Neural cell (in vitro differentiated cells): ENCODE results near the gene SDCCAG8. TPM values are rescaled to one million over a fixed set of nuclear protein-coding genes. Genes with fewer than 3 reads are reported as not detected.

Experiments used
- H2AFZ ChIP-seq: fragments of 200-600, 300-800 bp; sonication (generic), shearing (Covaris generic); 2 replicates; pipeline ENCODE4 v1.6.0; 2014; ENCODE audit warnings: low read depth, mild to moderate bottlenecking, antibody characterized with exemption, low read length, moderate library complexity
- H3F3A ChIP-seq: fragments of 200-600 bp; shearing (Covaris generic); 2 replicates; pipeline ENCODE4 v1.6.1; 2016; ENCODE audit warnings: mild to moderate bottlenecking, moderate library complexity, mixed read lengths, antibody characterized with exemption, low read length; ENCODE audit not compliant: insufficient read depth, poor library complexity, severe bottlenecking
- H3K27ac ChIP-seq: fragments of 200-600, 300-800 bp; sonication (generic), shearing (Covaris generic); 2 replicates; pipeline ENCODE4 v1.5.1; 2014; ENCODE audit warnings: mild to moderate bottlenecking, low read length, moderate library complexity
- H3K27me3 ChIP-seq: fragments of 300-800, 200-600 bp; sonication (generic), shearing (Covaris generic); 2 replicates; pipeline ENCODE4 v1.6.0; 2014; ENCODE audit warnings: mild to moderate bottlenecking, low read depth, low read length, moderate library complexity; ENCODE audit not compliant: insufficient read depth
- H3K36me3 ChIP-seq: fragments of 300-800, 200-600 bp; sonication (generic), shearing (Covaris generic); 2 replicates; pipeline ENCODE4 v1.5.1; 2014; ENCODE audit warnings: mild to moderate bottlenecking, antibody characterized with exemption, low read length, moderate library complexity; ENCODE audit not compliant: insufficient read depth
- H3K4me2 ChIP-seq: fragments of 300-800, 200-600 bp; sonication (generic), shearing (Covaris generic); 2 replicates; pipeline ENCODE4 v1.6.0; 2014; ENCODE audit warnings: mild to moderate bottlenecking, low read length
- H3K4me3 ChIP-seq: fragments of 300-800, 200-600 bp; sonication (generic), shearing (Covaris generic); 2 replicates; pipeline ENCODE4 v1.5.1; 2014; ENCODE audit warnings: mild to moderate bottlenecking, low read length, moderate library complexity
- H3K79me2 ChIP-seq: fragments of 200-600 bp; shearing (Covaris generic); replicated peaks from 2 replicates; pipeline ENCODE4 v1.6.0; 2014; ENCODE audit warnings: mild to moderate bottlenecking, low read length, moderate library complexity; ENCODE audit not compliant: insufficient read depth
- H3K9ac ChIP-seq: fragments of 300-800, 200-600 bp; sonication (generic), shearing (Covaris generic); 2 replicates; pipeline ENCODE4 v1.6.1; 2016; ENCODE audit warnings: mild to moderate bottlenecking, low read length, mixed read lengths
- H3K9me2 ChIP-seq: fragments of 200-600 bp; shearing (Covaris generic); 2 replicates; pipeline ENCODE4 v1.6.1; 2016; ENCODE audit warnings: mild to moderate bottlenecking, low read length, mixed read lengths; ENCODE audit not compliant: insufficient read depth
- H3K9me3 ChIP-seq: fragments of 200-600, 300-800 bp; sonication (generic), shearing (Covaris generic); 2 replicates; pipeline ENCODE4 v1.6.1; 2016; ENCODE audit warnings: mild to moderate bottlenecking, mixed run types, low read length, moderate library complexity, mixed read lengths
- H4K20me1 ChIP-seq: fragments of 200-600 bp; shearing (Covaris generic); 2 replicates; pipeline ENCODE4 v1.6.1; 2016; ENCODE audit warnings: mild to moderate bottlenecking, mixed run types; ENCODE audit not compliant: insufficient read depth
- EP300 ChIP-seq: fragments of 450-650 bp; conservative IDR thresholded peaks from 2 replicates; pipeline ENCODE4 v1.6.1; 2014; ENCODE audit warnings: antibody characterized with exemption, mild to moderate bottlenecking, moderate library complexity; ENCODE audit not compliant: poor library complexity, severe bottlenecking
- EZH2 ChIP-seq: fragments of 200-600, 300-800 bp; shearing (Covaris generic), sonication (generic); IDR thresholded peaks from 2 replicates; pipeline ENCODE4 v1.6.1; 2014; ENCODE audit warnings: antibody characterized with exemption, low read length, borderline replicate concordance, mild to moderate bottlenecking; ENCODE audit not compliant: insufficient read depth, poor library complexity, severe bottlenecking
- MXI1 ChIP-seq: fragments of 450-650 bp; conservative IDR thresholded peaks from 2 replicates; pipeline ENCODE4 v1.6.1; 2014; ENCODE audit warnings: antibody characterized with exemption, mild to moderate bottlenecking; ENCODE audit not compliant: poor library complexity, severe bottlenecking
- POLR2AphosphoS5 ChIP-seq: IDR thresholded peaks from 2 replicates; pipeline ENCODE4 v1.6.1; 2012
- RAD21 ChIP-seq: fragments of 450-650 bp; conservative IDR thresholded peaks from 2 replicates; pipeline ENCODE4 v1.6.1; 2014; ENCODE audit warnings: antibody characterized with exemption, mild to moderate bottlenecking, moderate library complexity
- SMC3 ChIP-seq: fragments of 450-650 bp; conservative IDR thresholded peaks from 2 replicates; pipeline ENCODE4 v1.6.1; 2014; ENCODE audit warnings: antibody characterized with exemption, mild to moderate bottlenecking, moderate library complexity; ENCODE audit not compliant: poor library complexity
- TAF1 ChIP-seq: IDR thresholded peaks from 2 replicates; pipeline ENCODE4 v1.6.1; 2012; ENCODE audit warnings: low read depth
- polyA plus RNA-seq: library from polyadenylated mRNA; depleted of rRNA; stranded (reverse); fragments of >200 nt; gene quantifications from 2 replicates; pipeline ENCODE4 v1.2.3, GENCODE V29; 2014
- TF ChIP-seq, protein P1 (sequence below): IDR thresholded peaks from 2 replicates; pipeline ENCODE4 v1.6.1; 2012; ENCODE audit warnings: borderline replicate concordance
- TF ChIP-seq, protein P2 (sequence below): fragments of 450-650 bp; IDR thresholded peaks from 2 replicates; pipeline ENCODE4 v1.5.1; 2014; ENCODE audit warnings: antibody characterized with exemption, mild to moderate bottlenecking, moderate library complexity; ENCODE audit not compliant: poor library complexity, severe bottlenecking

SDCCAG8 gene
- polyA plus RNA-seq, 1 donor from 2014 or later: 32.2 TPM

DNA sequence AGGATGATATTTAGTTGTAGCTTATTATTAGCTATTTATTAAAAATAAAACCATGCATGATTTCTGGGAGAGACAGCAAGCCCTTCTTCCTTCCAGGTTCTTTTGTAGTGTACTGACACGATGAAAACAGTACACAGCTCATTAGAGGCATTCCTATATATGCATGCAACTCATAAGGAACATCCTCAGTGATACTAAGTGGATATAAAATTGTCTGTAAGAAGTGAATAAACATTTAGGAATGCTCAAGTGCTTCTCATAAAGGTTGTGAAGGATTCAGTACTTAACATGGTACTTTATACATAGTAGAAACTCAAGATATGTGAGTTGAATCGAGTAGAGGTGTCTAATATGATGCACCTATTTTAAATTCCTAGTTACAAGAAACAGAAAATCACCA is 287.7 kb downstream of the SDCCAG8 start:
- Histone ChIP-seq H2AFZ (no peak overlapping the region), H3K27ac (no peak overlapping the region), H3K4me3 (no peak overlapping the region), H3K9me2 (no peaks in the 10 kb centered on the region), H3K36me3 (peaks cover 6% of the 10 kb centered on the region), H3K9me3 (no peaks in the 10 kb centered on the region), H4K20me1 (no peaks in the 10 kb centered on the region), H3K79me2 (no peaks in the 10 kb centered on the region), H3K4me2 (no peak overlapping the region), H3K9ac (no peak overlapping the region), H3F3A (no peaks in the 10 kb centered on the region), H3K27me3 (no peaks in the 10 kb centered on the region)
- TF ChIP-seq EP300: no peak
- TF ChIP-seq RAD21: no peak

DNA sequence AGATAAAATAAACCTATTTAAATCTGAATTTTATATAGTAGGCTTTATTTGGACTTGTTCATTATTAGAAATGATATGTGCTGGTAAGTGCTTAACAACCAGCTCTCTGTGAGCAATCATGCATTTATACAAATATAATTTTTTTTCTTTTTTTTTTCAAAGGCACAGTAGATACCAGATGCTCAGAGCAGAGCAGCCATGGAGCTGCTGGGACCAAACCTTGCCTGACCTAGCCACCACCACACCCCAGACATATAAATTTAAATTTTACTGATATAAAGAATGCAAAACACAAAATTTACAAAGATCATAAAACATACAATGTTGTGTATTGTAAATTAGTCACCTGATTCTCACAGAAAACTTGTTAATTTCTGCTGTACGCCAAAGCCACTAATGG is 290.6 kb downstream of the SDCCAG8 start:
- no peak overlapping the region for H3K9ac ChIP-seq
- H3K9me3 ChIP-seq: no peaks in the 10 kb centered on the region
- H4K20me1 ChIP-seq: no peaks in the 10 kb centered on the region
- no peaks in the 10 kb centered on the region for H3K27me3 ChIP-seq
- TF ChIP-seq MXI1: no peak
- TF ChIP-seq EP300: no peak
- no peak for TF ChIP-seq EZH2
- no peak for TF ChIP-seq SMC3
- TF ChIP-seq, protein P1, sequence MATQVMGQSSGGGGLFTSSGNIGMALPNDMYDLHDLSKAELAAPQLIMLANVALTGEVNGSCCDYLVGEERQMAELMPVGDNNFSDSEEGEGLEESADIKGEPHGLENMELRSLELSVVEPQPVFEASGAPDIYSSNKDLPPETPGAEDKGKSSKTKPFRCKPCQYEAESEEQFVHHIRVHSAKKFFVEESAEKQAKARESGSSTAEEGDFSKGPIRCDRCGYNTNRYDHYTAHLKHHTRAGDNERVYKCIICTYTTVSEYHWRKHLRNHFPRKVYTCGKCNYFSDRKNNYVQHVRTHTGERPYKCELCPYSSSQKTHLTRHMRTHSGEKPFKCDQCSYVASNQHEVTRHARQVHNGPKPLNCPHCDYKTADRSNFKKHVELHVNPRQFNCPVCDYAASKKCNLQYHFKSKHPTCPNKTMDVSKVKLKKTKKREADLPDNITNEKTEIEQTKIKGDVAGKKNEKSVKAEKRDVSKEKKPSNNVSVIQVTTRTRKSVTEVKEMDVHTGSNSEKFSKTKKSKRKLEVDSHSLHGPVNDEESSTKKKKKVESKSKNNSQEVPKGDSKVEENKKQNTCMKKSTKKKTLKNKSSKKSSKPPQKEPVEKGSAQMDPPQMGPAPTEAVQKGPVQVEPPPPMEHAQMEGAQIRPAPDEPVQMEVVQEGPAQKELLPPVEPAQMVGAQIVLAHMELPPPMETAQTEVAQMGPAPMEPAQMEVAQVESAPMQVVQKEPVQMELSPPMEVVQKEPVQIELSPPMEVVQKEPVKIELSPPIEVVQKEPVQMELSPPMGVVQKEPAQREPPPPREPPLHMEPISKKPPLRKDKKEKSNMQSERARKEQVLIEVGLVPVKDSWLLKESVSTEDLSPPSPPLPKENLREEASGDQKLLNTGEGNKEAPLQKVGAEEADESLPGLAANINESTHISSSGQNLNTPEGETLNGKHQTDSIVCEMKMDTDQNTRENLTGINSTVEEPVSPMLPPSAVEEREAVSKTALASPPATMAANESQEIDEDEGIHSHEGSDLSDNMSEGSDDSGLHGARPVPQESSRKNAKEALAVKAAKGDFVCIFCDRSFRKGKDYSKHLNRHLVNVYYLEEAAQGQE: no peak
- no peak for TF ChIP-seq RAD21
- TF ChIP-seq, protein P2, sequence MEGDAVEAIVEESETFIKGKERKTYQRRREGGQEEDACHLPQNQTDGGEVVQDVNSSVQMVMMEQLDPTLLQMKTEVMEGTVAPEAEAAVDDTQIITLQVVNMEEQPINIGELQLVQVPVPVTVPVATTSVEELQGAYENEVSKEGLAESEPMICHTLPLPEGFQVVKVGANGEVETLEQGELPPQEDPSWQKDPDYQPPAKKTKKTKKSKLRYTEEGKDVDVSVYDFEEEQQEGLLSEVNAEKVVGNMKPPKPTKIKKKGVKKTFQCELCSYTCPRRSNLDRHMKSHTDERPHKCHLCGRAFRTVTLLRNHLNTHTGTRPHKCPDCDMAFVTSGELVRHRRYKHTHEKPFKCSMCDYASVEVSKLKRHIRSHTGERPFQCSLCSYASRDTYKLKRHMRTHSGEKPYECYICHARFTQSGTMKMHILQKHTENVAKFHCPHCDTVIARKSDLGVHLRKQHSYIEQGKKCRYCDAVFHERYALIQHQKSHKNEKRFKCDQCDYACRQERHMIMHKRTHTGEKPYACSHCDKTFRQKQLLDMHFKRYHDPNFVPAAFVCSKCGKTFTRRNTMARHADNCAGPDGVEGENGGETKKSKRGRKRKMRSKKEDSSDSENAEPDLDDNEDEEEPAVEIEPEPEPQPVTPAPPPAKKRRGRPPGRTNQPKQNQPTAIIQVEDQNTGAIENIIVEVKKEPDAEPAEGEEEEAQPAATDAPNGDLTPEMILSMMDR: no peak
- no peak for TF ChIP-seq POLR2AphosphoS5
- TF ChIP-seq TAF1: no peak
- no peaks in the 10 kb centered on the region for H3F3A ChIP-seq
- no peak overlapping the region for H3K4me2 ChIP-seq
- H3K4me3 ChIP-seq: no peak overlapping the region
- no peak overlapping the region for H2AFZ ChIP-seq
- H3K36me3 ChIP-seq: peaks cover 6% of the 10 kb centered on the region
- H3K27ac ChIP-seq: no peak overlapping the region
- H3K9me2 ChIP-seq: no peaks in the 10 kb centered on the region
- no peaks in the 10 kb centered on the region for H3K79me2 ChIP-seq

DNA sequence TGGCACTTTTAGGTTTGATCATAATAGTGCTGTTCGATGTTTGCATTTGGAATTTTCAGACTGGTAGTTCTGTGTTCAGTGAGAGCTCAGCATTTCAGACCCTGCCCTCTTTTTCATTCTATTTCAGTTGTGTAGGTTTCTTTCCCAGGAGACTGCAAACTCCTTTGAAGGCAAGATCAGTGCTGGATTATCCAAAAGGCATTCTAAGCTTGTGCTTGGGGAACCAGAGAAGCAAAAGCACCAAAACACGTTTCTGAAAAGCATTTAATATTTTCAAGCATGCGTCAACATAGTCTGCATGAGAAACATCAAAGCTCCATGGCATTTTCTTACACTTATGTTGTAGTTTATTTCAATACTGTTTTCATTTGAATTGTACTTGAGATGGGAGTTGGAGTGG is 292.1 kb downstream of the SDCCAG8 start:
- Histone ChIP-seq H3K4me3 (no peak overlapping the region), H3K9me2 (no peaks in the 10 kb centered on the region), H3F3A (no peaks in the 10 kb centered on the region), H3K36me3 (peaks cover 6% of the 10 kb centered on the region), H3K27ac (no peak overlapping the region), H3K27me3 (no peaks in the 10 kb centered on the region), H3K9me3 (no peaks in the 10 kb centered on the region), H2AFZ (no peak overlapping the region), H3K79me2 (no peaks in the 10 kb centered on the region), H3K9ac (no peak overlapping the region), H4K20me1 (no peaks in the 10 kb centered on the region), H3K4me2 (no peak overlapping the region)
- TF ChIP-seq RAD21 (no peak), SMC3 (no peak), EP300 (no peak), EZH2 (no peak), TAF1 (no peak), MXI1 (no peak)
- TF ChIP-seq, protein P2: no peak
- TF ChIP-seq, protein P1: no peak
